Measurements from ENCODE around the gene SLC11A2. TPM values are rescaled to one million over a fixed set of nuclear protein-coding genes. Genes with fewer than 3 reads are reported as not detected.

Gene SLC11A2
- total RNA-seq, 2 donors from 2014 or later = 76.1 to 94.3 TPM

GRCh38 chr12:51047655-51048540 is 21.7 kb upstream of the SLC11A2 start, which contains the start of gene LETMD1:
Gene LETMD1 (plus strand): TSS chr12:51048327. CDS start chr12:51048357, 30 bp downstream.
- peak; percentile 94 for DNase-seq (ENCODE audit: low spot score)
- Mint-ChIP-seq H3K4me3 (peak within 1 kb of the TSS; percentile 99), H3K36me3 (peaks cover 14% of the 10 kb centered on the region), H3K4me1 (ENCODE audit: low read depth in 2 of 2) (peaks cover 29 to 35% of the 10 kb centered on the region in 2 donors), H3K27me3 (no peaks in the 10 kb centered on the region), H3K9me3 (no peaks in the 10 kb centered on the region), H3K27ac (peak within 1 kb of the TSS; percentile 92 to 97)
- peak; percentile 98 to 99 for ATAC-seq

GRCh38 chr12:51036279-51036678 is 10.1 kb upstream of the SLC11A2 start:
- no peaks in the 10 kb centered on the region for H3K36me3 Mint-ChIP-seq
- H3K27ac Mint-ChIP-seq = no peak overlapping the region
- no peak for ATAC-seq
- no peaks in the 10 kb centered on the region for H3K27me3 Mint-ChIP-seq
- no peaks in the 10 kb centered on the region for H3K9me3 Mint-ChIP-seq
- H3K4me3 Mint-ChIP-seq = no peak overlapping the region
- DNase-seq (ENCODE audit: low spot score) = no peak
- H3K4me1 Mint-ChIP-seq (ENCODE audit: low read depth in 2 of 2) = no peaks in the 10 kb centered on the region

- no peaks in the 10 kb centered on the region for H3K4me1 Mint-ChIP-seq (ENCODE audit: low read depth in 2 of 2)
- no peaks in the 10 kb centered on the region for H3K36me3 Mint-ChIP-seq
- no peaks in the 10 kb centered on the region for H3K27me3 Mint-ChIP-seq
- H3K4me3 Mint-ChIP-seq = no peak overlapping the region
- DNase-seq (ENCODE audit: low spot score) (no peak), ATAC-seq (no peak)
- H3K9me3 Mint-ChIP-seq = no peaks in the 10 kb centered on the region
- no peak overlapping the region for H3K27ac Mint-ChIP-seq
Measured at GRCh38 chr12:51033457-51034089, 7.4 kb upstream of the SLC11A2 start.

- Mint-ChIP-seq H3K27me3 (no peaks in the 10 kb centered on the region), H3K4me1 (ENCODE audit: low read depth in 2 of 2) (no peaks in the 10 kb centered on the region), H3K4me3 (no peak overlapping the region), H3K36me3 (no peaks in the 10 kb centered on the region), H3K27ac (no peak overlapping the region), H3K9me3 (no peaks in the 10 kb centered on the region)
- DNase-seq (ENCODE audit: low spot score) = no peak
- ATAC-seq = no peak
Measured at GRCh38 chr12:51033048-51033447, 6.9 kb upstream of the SLC11A2 start.

GRCh38 chr12:51028813-51029150 is 2.6 kb upstream of the SLC11A2 start:
- Mint-ChIP-seq H3K9me3 (no peaks in the 10 kb centered on the region), H3K27me3 (peaks cover 0 to 4% of the 10 kb centered on the region in 2 donors), H3K4me1 (ENCODE audit: low read depth in 2 of 2) (peaks cover 24% of the 10 kb centered on the region in 2 donors), H3K4me3 (no peak overlapping the region), H3K27ac (no peak overlapping the region), H3K36me3 (no peaks in the 10 kb centered on the region)
- DNase-seq (ENCODE audit: low spot score) (no peak), ATAC-seq (no peak)

- Mint-ChIP-seq H3K9me3 (no peaks in the 10 kb centered on the region), H3K4me1 (ENCODE audit: low read depth in 2 of 2) (peaks cover 24 to 28% of the 10 kb centered on the region in 2 donors), H3K27me3 (peaks cover 0 to 4% of the 10 kb centered on the region in 2 donors), H3K27ac (no peak overlapping the region), H3K36me3 (no peaks in the 10 kb centered on the region), H3K4me3 (no peak overlapping the region)
- no peak for ATAC-seq
- DNase-seq (ENCODE audit: low spot score) = no peak
Measured at GRCh38 chr12:51028126-51028812, 2.1 kb upstream of the SLC11A2 start.

GRCh38 chr12:51027342-51027835 is 1.2 kb upstream of the SLC11A2 start:
- peak overlapping the region; percentile 39 for H3K4me3 Mint-ChIP-seq
- ATAC-seq = no peak
- H3K4me1 Mint-ChIP-seq (ENCODE audit: low read depth in 2 of 2) = peaks cover 24 to 35% of the 10 kb centered on the region in 2 donors
- DNase-seq (ENCODE audit: low spot score) = no peak
- no peaks in the 10 kb centered on the region for H3K36me3 Mint-ChIP-seq
- no peaks in the 10 kb centered on the region for H3K9me3 Mint-ChIP-seq
- H3K27me3 Mint-ChIP-seq = peaks cover 0 to 4% of the 10 kb centered on the region in 2 donors
- peak overlapping the region in 1 of 2 donors; percentile 80 for H3K27ac Mint-ChIP-seq

- peaks cover 39 to 48% of the 10 kb centered on the region in 2 donors for H3K4me1 Mint-ChIP-seq (ENCODE audit: low read depth in 2 of 2)
- H3K4me3 Mint-ChIP-seq = peak overlapping the region; percentile 95
- H3K36me3 Mint-ChIP-seq = no peaks in the 10 kb centered on the region
- ATAC-seq (no peak), DNase-seq (ENCODE audit: low spot score) (no peak)
- peak overlapping the region; percentile 92 to 93 for H3K27ac Mint-ChIP-seq
- peaks cover 0 to 4% of the 10 kb centered on the region in 2 donors for H3K27me3 Mint-ChIP-seq
- no peaks in the 10 kb centered on the region for H3K9me3 Mint-ChIP-seq
Measured at GRCh38 chr12:51025338-51025835, 797 bp downstream of the SLC11A2 start.

GRCh38 chr12:51023625-51024382 is 2.4 kb downstream of the SLC11A2 start:
- no peak for ATAC-seq
- no peaks in the 10 kb centered on the region for H3K9me3 Mint-ChIP-seq
- H3K27me3 Mint-ChIP-seq = peaks cover 0 to 4% of the 10 kb centered on the region in 2 donors
- peaks cover 40 to 48% of the 10 kb centered on the region in 2 donors for H3K4me1 Mint-ChIP-seq (ENCODE audit: low read depth in 2 of 2)
- H3K27ac Mint-ChIP-seq = peak overlapping the region; percentile 92 to 93
- no peak for DNase-seq (ENCODE audit: low spot score)
- H3K36me3 Mint-ChIP-seq = no peaks in the 10 kb centered on the region
- peak overlapping the region; percentile 95 for H3K4me3 Mint-ChIP-seq

GRCh38 chr12:51021694-51022093 is 4.5 kb downstream of the SLC11A2 start:
- Mint-ChIP-seq H3K36me3 (no peaks in the 10 kb centered on the region), H3K9me3 (no peaks in the 10 kb centered on the region), H3K27ac (peak overlapping the region; percentile 92 to 93), H3K4me3 (peak overlapping the region; percentile 82), H3K27me3 (no peaks in the 10 kb centered on the region), H3K4me1 (ENCODE audit: low read depth in 2 of 2) (peaks cover 36 to 41% of the 10 kb centered on the region in 2 donors)
- DNase-seq (ENCODE audit: low spot score) (no peak), ATAC-seq (no peak)

- H3K36me3 Mint-ChIP-seq = no peaks in the 10 kb centered on the region
- peaks cover 32 to 41% of the 10 kb centered on the region in 2 donors for H3K4me1 Mint-ChIP-seq (ENCODE audit: low read depth in 2 of 2)
- peak overlapping the region; percentile 92 to 93 for H3K27ac Mint-ChIP-seq
- no peaks in the 10 kb centered on the region for H3K9me3 Mint-ChIP-seq
- DNase-seq (ENCODE audit: low spot score) = no peak
- peak overlapping the region; percentile 82 for H3K4me3 Mint-ChIP-seq
- no peak for ATAC-seq
- H3K27me3 Mint-ChIP-seq = no peaks in the 10 kb centered on the region
Measured at GRCh38 chr12:51020448-51021182, 5.6 kb downstream of the SLC11A2 start.

- Mint-ChIP-seq H3K27ac (peak overlapping the region in 1 of 2 donors; percentile 93), H3K36me3 (no peaks in the 10 kb centered on the region), H3K4me1 (ENCODE audit: low read depth in 2 of 2) (peaks cover 25 to 35% of the 10 kb centered on the region in 2 donors), H3K27me3 (no peaks in the 10 kb centered on the region), H3K4me3 (no peak overlapping the region), H3K9me3 (no peaks in the 10 kb centered on the region)
- DNase-seq (ENCODE audit: low spot score) = no peak
- no peak for ATAC-seq
Measured at GRCh38 chr12:51019927-51020326, 6.3 kb downstream of the SLC11A2 start.

Measured in natural killer cell treated with Interleukin-12 subunit alpha and Interleukin-12 subunit beta and Interleukin-15 and Interleukin-18, amount 100 ng/mL, for 72 hours (primary cell).